K562 (cell line): ENCODE measurements around the gene FAM177B. TPM values are rescaled to one million over a fixed set of nuclear protein-coding genes. Genes with fewer than 3 reads are reported as not detected.

ENCODE experiments used
- ATAC-seq: fragments of 200-7000 bp; cut with Tn5 transposase; 3 replicates; pipeline ENCODE4 v1.9.1; 2020; ENCODE audit warnings: moderate library complexity
- BruUV-seq: library from RNA; stranded (reverse); fragments of 400-500 nt; replicated peaks from 2 replicates; lab custom pipeline; 2021; lab: Mats Ljungman, UMichigan
- CTCF ChIA-PET: fragments of 300-600 bp; formaldehyde crosslinking; extraction: SDS; loops from one replicate; lab custom pipeline; 2021; ENCODE audit warnings: low intra/inter-chr PET ratio; lab: Yijun Ruan, JAX
- POLR2A ChIA-PET: fragments of 300-600, 350-650 bp; sonication (Branson Sonifier 250); formaldehyde crosslinking; extraction: SDS; loops from one replicate; lab custom pipeline; 2021; ENCODE audit warnings: antibody characterized with exemption, inconsistent platforms; lab: Yijun Ruan, JAX
- DNase-seq, 4 experiments: peaks; one replicate each; pipeline versions ENCODE4 v3.0.0 to v3.0.0-alpha.2; 2011 to 2018; ENCODE audit warnings: low spot score in 3 of 4, mixed read lengths in 3 of 4; ENCODE audit errors: extremely low read depth in 1 of 4
- FAIRE-seq: peaks from 2 replicates; lab custom pipeline; 2011; peaks lifted over from hg19 to GRCh38; lab: Jason Lieb, UNC
- H2AFZ ChIP-seq: 2 replicates; pipeline ENCODE4 v1.6.0; 2011; ENCODE audit warnings: low read depth, low read length, control low read depth, inconsistent platforms
- H3K27ac ChIP-seq: fragments of 200-600 bp; 3 replicates; pipeline ENCODE4 v1.8.0; 2011; ENCODE audit warnings: low read depth, mild to moderate bottlenecking, control low read depth, inconsistent platforms, low read length, moderate library complexity, mixed read lengths; ENCODE audit errors: extremely low read depth
- H3K27me3 ChIP-seq, 2 experiments: fragments of 300-600 bp in 1 of 2; 2 replicates in 1 of 2; 3 replicates in 1 of 2; pipeline versions ENCODE4 v1.6.0 to v1.8.0; 2011; ENCODE audit warnings: inconsistent platforms in 2 of 2, low read length in 2 of 2, mild to moderate bottlenecking in 1 of 2, mixed read lengths in 1 of 2, moderate library complexity in 1 of 2; ENCODE audit not compliant: control insufficient read depth in 2 of 2, insufficient read depth in 2 of 2
- H3K36me3 ChIP-seq: fragments of 300-600 bp; 3 replicates; pipeline ENCODE4 v1.8.0; 2011; ENCODE audit warnings: mild to moderate bottlenecking, low read length, inconsistent platforms; ENCODE audit not compliant: control insufficient read depth, insufficient read depth
- H3K4me1 ChIP-seq, 2 experiments: fragments of 200-600 bp in 1 of 2; replicated peaks in 1 of 2; 2 replicates in 1 of 2; 3 replicates in 1 of 2; pipeline versions ENCODE4 v1.5.1 to v1.8.0; 2011; ENCODE audit warnings: inconsistent platforms in 2 of 2, low read length in 2 of 2, mild to moderate bottlenecking in 1 of 2, mixed read lengths in 1 of 2, moderate library complexity in 1 of 2; ENCODE audit not compliant: control insufficient read depth in 2 of 2, insufficient read depth in 2 of 2
- H3K4me2 ChIP-seq: 2 replicates; pipeline ENCODE4 v1.6.1; 2011; ENCODE audit warnings: low read length, control low read depth, inconsistent platforms, mixed read lengths; ENCODE audit not compliant: insufficient read depth
- H3K4me3 ChIP-seq: fragments of 200-600 bp; sonication (generic), shearing (Covaris generic); 2 replicates; pipeline ENCODE4 v1.5.1; 2016; ENCODE audit warnings: control low read depth, inconsistent platforms
- H3K79me2 ChIP-seq: fragments of 200-600 bp; 3 replicates; pipeline ENCODE4 v1.8.0; 2011; ENCODE audit warnings: low read length, inconsistent platforms; ENCODE audit not compliant: control insufficient read depth, insufficient read depth
- H3K9ac ChIP-seq, 2 experiments: 2 replicates each; pipeline versions ENCODE4 v1.6.0 to v1.6.1; 2011; ENCODE audit warnings: low read depth in 2 of 2, low read length in 2 of 2, control low read depth in 1 of 2, inconsistent platforms in 1 of 2, mild to moderate bottlenecking in 1 of 2, mixed read lengths in 1 of 2; ENCODE audit not compliant: insufficient read depth in 1 of 2
- H3K9me1 ChIP-seq: one replicate; pipeline ENCODE4 v1.6.0; 2011; ENCODE audit warnings: inconsistent platforms, mild to moderate bottlenecking, low read length, moderate library complexity; ENCODE audit not compliant: control insufficient read depth, insufficient read depth
- H3K9me3 ChIP-seq: replicated peaks from 2 replicates; pipeline ENCODE4 v1.5.1; 2011; ENCODE audit warnings: low read depth, low read length, inconsistent platforms; ENCODE audit not compliant: control insufficient read depth, insufficient read depth
- H4K20me1 ChIP-seq: replicated peaks from 2 replicates; pipeline ENCODE4 v1.6.1; 2011; ENCODE audit warnings: low read length, inconsistent platforms, mixed read lengths; ENCODE audit not compliant: control insufficient read depth, insufficient read depth
- ARNT ChIP-seq, 2 experiments: fragments of 450-650 bp; IDR thresholded peaks; 2 replicates each; pipeline ENCODE4 v1.6.1; 2016; ENCODE audit warnings: mild to moderate bottlenecking in 1 of 2
- BHLHE40 ChIP-seq: IDR thresholded peaks from 2 replicates; pipeline ENCODE4 v1.6.1; 2011; ENCODE audit warnings: low read length, improper control_type of control experiment
- CBFA2T2 ChIP-seq: fragments of 450-650 bp; conservative IDR thresholded peaks from 2 replicates; pipeline ENCODE4 v1.6.1; 2017; ENCODE audit warnings: mild to moderate bottlenecking
- DEAF1 ChIP-seq: fragments of 450-650 bp; formaldehyde crosslinking; IDR thresholded peaks from 2 replicates; pipeline ENCODE4 v1.4.0; 2020; ENCODE audit warnings: mild to moderate bottlenecking, moderate library complexity
- HBP1 ChIP-seq: fragments of 450-650 bp; formaldehyde crosslinking; IDR thresholded peaks from 2 replicates; pipeline ENCODE4 v1.4.0; 2022; ENCODE audit warnings: missing genetic modification characterization
- KAT2B ChIP-seq: IDR thresholded peaks from one replicate; pipeline ENCODE4 v1.6.1; 2012; ENCODE audit warnings: low read depth, mild to moderate bottlenecking, control low read depth, inconsistent platforms, low read length, moderate library complexity
- KLF13 ChIP-seq: fragments of 450-650 bp; IDR thresholded peaks from 2 replicates; pipeline ENCODE4 v1.6.1; 2016; ENCODE audit warnings: missing genetic modification characterization, low read depth, mild to moderate bottlenecking, missing compliant biosample characterization, moderate library complexity, borderline replicate concordance
- RB1 ChIP-seq: fragments of 450-650 bp; IDR thresholded peaks from 2 replicates; pipeline ENCODE4 v1.6.1; 2017; ENCODE audit warnings: low read depth, mild to moderate bottlenecking
- RBM34 ChIP-seq: fragments of 200-400 bp; formaldehyde crosslinking; IDR thresholded peaks from 2 replicates; pipeline ENCODE4 v1.6.1; 2018; ENCODE audit warnings: low read length, borderline replicate concordance; ENCODE audit not compliant: insufficient read depth
- ZFPM2 ChIP-seq: fragments of 250-450 bp; sonication (Bioruptor Pico); IDR thresholded peaks from 2 replicates; pipeline ENCODE4 v1.5.1; 2022; ENCODE audit warnings: mild to moderate bottlenecking
- ZNF197 ChIP-seq: fragments of 200-800 bp; sonication (Bioruptor generic); IDR thresholded peaks from 2 replicates; pipeline ENCODE4 v1.6.1; 2016; ENCODE audit warnings: low read depth, missing genetic modification characterization, missing compliant biosample characterization
- ZNF57 ChIP-seq: fragments of 450-650 bp; formaldehyde crosslinking; IDR thresholded peaks from 2 replicates; pipeline ENCODE4 v1.4.0; 2020; ENCODE audit warnings: mild to moderate bottlenecking, moderate library complexity
- ZNF707 ChIP-seq: fragments of 250-450 bp; sonication (Bioruptor Pico); conservative IDR thresholded peaks from 2 replicates; pipeline ENCODE4 v1.8.0; 2022; ENCODE audit warnings: inconsistent platforms, mild to moderate bottlenecking, moderate library complexity
- ZNF717 ChIP-seq: fragments of 250-450 bp; sonication (Bioruptor Pico); IDR thresholded peaks from 2 replicates; pipeline ENCODE4 v1.5.0; 2021
- whole genome bisulfite sequencing: fragments of 100-300 bp; shearing (Covaris generic); methylation state at CpG from one replicate; pipeline ENCODE4 v1.1.6; 2016; ENCODE audit warnings: low coverage, mixed read lengths; ENCODE audit not compliant: insufficient coverage; ENCODE audit errors: missing lambda C conversion rate; 5-methylcytosine and 5-hydroxymethylcytosine counted together
- in situ Hi-C: fragments of 300-500 bp; cut with MboI; formaldehyde crosslinking; loops from 4 replicates; pipeline ENCODE4 v1.15.0; 2018; ENCODE audit warnings: inconsistent platforms, mixed read lengths
- intact Hi-C: fragments of 100-400 bp; cut with micrococcal nuclease; formaldehyde crosslinking; loops from 2 replicates; pipeline ENCODE4 v1.14.2; 2022
- polyA plus RNA-seq, 8 experiments: library from polyadenylated mRNA; depleted of rRNA in 4 of 8; stranded (reverse) in 5 of 8; unstranded in 3 of 8; fragments of >200 nt; fragmentation: Nextera tagmentation in 2 of 8; fragmentation: Illumina TruSeq in 1 of 8; extraction: Ambion mirVana in 2 of 8; extraction: Trizol in 1 of 8; gene quantifications; 2 replicates each; pipeline versions ENCODE4 v1.2.1 to v1.2.3, GENCODE V29; 2011 to 2014; ENCODE audit warnings: inconsistent platforms in 1 of 8, missing spikeins in 1 of 8
- total RNA-seq, 7 experiments: library from RNA; depleted of rRNA in 6 of 7; stranded (reverse); fragments of >200 nt in 6 of 7; fragmentation: Illumina TruSeq in 2 of 7; extraction: Trizol in 2 of 7; gene quantifications; 2 replicates each; pipeline versions ENCODE4 v1.2.1 to v1.2.3, GENCODE V29; 2011 to 2021; ENCODE audit warnings: low replicate concordance in 1 of 7
- TF ChIP-seq, protein P1 (sequence below), 2 experiments: fragments of 450-650 bp in 1 of 2; sonication (generic) in 1 of 2; formaldehyde crosslinking in 1 of 2; IDR thresholded peaks in 1 of 2; conservative IDR thresholded peaks in 1 of 2; 2 replicates each; pipeline versions ENCODE4 v1.6.1 to v1.8.1; 2016 to 2023; ENCODE audit warnings: mild to moderate bottlenecking in 2 of 2, moderate library complexity in 2 of 2, inconsistent platforms in 1 of 2, missing genetic modification reagents in 1 of 2
- TF ChIP-seq, protein P2 (sequence below): fragments of 450-650 bp; IDR thresholded peaks from one replicate; pipeline ENCODE4 v1.6.1; 2018; ENCODE audit warnings: mild to moderate bottlenecking, moderate library complexity; ENCODE audit not compliant: partially characterized antibody

Gene FAM177B
- total and polyA plus RNA-seq, 9 of the 15 experiments (the other 6 are each of a cell fraction or from before 2014, with no cell fraction given) = not detected

GRCh38 chr1:222728746-222729145, 8.3 kb upstream of the FAM177B start:
- intact Hi-C loops (no loop called here), in situ Hi-C loops (no loop called here)
- Histone ChIP-seq H3K4me3 (no peak overlapping the region), H3K9me3 (no peaks in the 10 kb centered on the region), H3K9ac (no peak overlapping the region), H3K9me1 (no peaks in the 10 kb centered on the region)
- ChIA-PET POLR2A (interaction anchor here (1.4 kb wide), 1 partner anchor 16 kb away, joined by 4 read pairs; no protein-coding TSS in a partner anchor), CTCF (no interaction called here)
- no peak for ATAC-seq
- 84% methylated on average over 1 of the region's 1 CpG for WGBS
- TF ChIP-seq ZFPM2 (CRISPR knock-in tag) (no peak), DEAF1 (CRISPR knock-in tag) (no peak), ARNT (IDR thresholded peaks at IDR 0.05) (no peak), KAT2B (no peak), CBFA2T2 (no peak), ZNF707 (CRISPR knock-in tag) (no peak), BHLHE40 (no peak), RBM34 (no peak), HBP1 (CRISPR knock-in tag) (no peak), ZNF197 (CRISPR knock-in tag) (no peak), RB1 (no peak), KLF13 (tag) (no peak), ZNF717 (no peak), ZNF57 (CRISPR knock-in tag) (no peak)
- TF ChIP-seq, protein P1, sequence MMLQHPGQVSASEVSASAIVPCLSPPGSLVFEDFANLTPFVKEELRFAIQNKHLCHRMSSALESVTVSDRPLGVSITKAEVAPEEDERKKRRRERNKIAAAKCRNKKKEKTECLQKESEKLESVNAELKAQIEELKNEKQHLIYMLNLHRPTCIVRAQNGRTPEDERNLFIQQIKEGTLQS (IDR thresholded peaks at IDR 0.05) = no peak
- TF ChIP-seq, protein P1 (CRISPR knock-in tag; conservative IDR thresholded peaks at IDR 0.05) = no peak
- TF ChIP-seq, protein P2, sequence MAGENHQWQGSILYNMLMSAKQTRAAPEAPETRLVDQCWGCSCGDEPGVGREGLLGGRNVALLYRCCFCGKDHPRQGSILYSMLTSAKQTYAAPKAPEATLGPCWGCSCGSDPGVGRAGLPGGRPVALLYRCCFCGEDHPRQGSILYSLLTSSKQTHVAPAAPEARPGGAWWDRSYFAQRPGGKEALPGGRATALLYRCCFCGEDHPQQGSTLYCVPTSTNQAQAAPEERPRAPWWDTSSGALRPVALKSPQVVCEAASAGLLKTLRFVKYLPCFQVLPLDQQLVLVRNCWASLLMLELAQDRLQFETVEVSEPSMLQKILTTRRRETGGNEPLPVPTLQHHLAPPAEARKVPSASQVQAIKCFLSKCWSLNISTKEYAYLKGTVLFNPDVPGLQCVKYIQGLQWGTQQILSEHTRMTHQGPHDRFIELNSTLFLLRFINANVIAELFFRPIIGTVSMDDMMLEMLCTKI = no peak
- TF ChIP-seq, all 486 proteins: peak for 0
- Histone ChIP-seq H3K36me3 (peaks cover 90% of the 10 kb centered on the region), H3K4me1 (no peaks in the 10 kb centered on the region), H3K79me2 (no peaks in the 10 kb centered on the region), H3K4me2 (no peak overlapping the region), H2AFZ (no peak overlapping the region), H3K27me3 (no peaks in the 10 kb centered on the region), H4K20me1 (no peaks in the 10 kb centered on the region), H3K27ac (no peak overlapping the region)
- no TSS peak for BruUV-seq
- FAIRE-seq (no peak), DNase-seq (no peak)
